ENCODE measurements around the gene RBSN.

The RBSN gene

GRCh38 chr3:15079091-15079490, 19.9 kb downstream of the RBSN start:
- Histone ChIP-seq H3K4me3 (ENCODE audit: control insufficient read depth in 1 of 7, extremely low read depth in 1 of 7, insufficient read depth in 4 of 7, low read depth in 2 of 7, low read length in 6 of 7) (no peak overlapping the region), H3K9me3 (ENCODE audit: control extremely low read depth in 1 of 5, control insufficient read depth in 4 of 5, insufficient read depth in 2 of 5, low read depth in 1 of 5, low read length in 4 of 5) (no peaks in the 10 kb centered on the region), H3K27me3 (replicated peaks in 2 of 5; ENCODE audit: control insufficient read depth in 4 of 5, insufficient read depth in 5 of 5, low read length in 4 of 5) (no peaks in the 10 kb centered on the region), H3K36me3 (ENCODE audit: control insufficient read depth in 4 of 4, insufficient read depth in 4 of 4, low read length in 3 of 4) (peaks cover 45 to 93% (median 72%) of the 10 kb centered on the region in 4 experiments), H3K27ac (ENCODE audit: insufficient read depth in 1 of 2, low read depth in 1 of 2, low read length in 2 of 2, poor library complexity in 1 of 2, severe bottlenecking in 2 of 2) (no peak overlapping the region), H3K4me1 (ENCODE audit: control extremely low read depth in 1 of 4, control insufficient read depth in 4 of 4, insufficient read depth in 4 of 4, low read length in 3 of 4) (no peaks in the 10 kb centered on the region)
- ChIA-PET CTCF (interaction anchor here (0.6 kb wide), 1 partner anchor 10 kb away, joined by 5 read pairs; no protein-coding TSS in a partner anchor), POLR2A (no interaction called here)
- WGBS (ENCODE audit: insufficient coverage), result 100% methylated on average over 2 of the region's 3 CpGs
- no peak for DNase-seq

- ChIA-PET CTCF (interaction anchor here (0.9 to 1.2 kb wide), 2 partner anchors 13 to 93 kb away, joined by 3 read pairs; no protein-coding TSS in a partner anchor), POLR2A (no interaction called here)
Measured at GRCh38 chr3:15074500-15074899, 24.4 kb downstream of the RBSN start.

GRCh38 chr3:15071699-15072098, 27.2 kb downstream of the RBSN start:
- no peaks in the 10 kb centered on the region for H3K9me3 ChIP-seq (ENCODE audit: control extremely low read depth in 1 of 5, control insufficient read depth in 4 of 5, insufficient read depth in 2 of 5, low read depth in 1 of 5, low read length in 4 of 5)
- WGBS (ENCODE audit: insufficient coverage), result 100% methylated on average over 1 of the region's 2 CpGs
- no peak overlapping the region for H3K4me3 ChIP-seq (ENCODE audit: control insufficient read depth in 1 of 7, extremely low read depth in 1 of 7, insufficient read depth in 4 of 7, low read depth in 2 of 7, low read length in 6 of 7)
- H3K27me3 ChIP-seq (replicated peaks in 2 of 5; ENCODE audit: control insufficient read depth in 4 of 5, insufficient read depth in 5 of 5, low read length in 4 of 5), result no peaks in the 10 kb centered on the region
- no peak overlapping the region for H3K27ac ChIP-seq (ENCODE audit: insufficient read depth in 1 of 2, low read depth in 1 of 2, low read length in 2 of 2, poor library complexity in 1 of 2, severe bottlenecking in 2 of 2)
- CTCF ChIA-PET, result interaction anchor here (1.2 to 1.4 kb wide), 2 partner anchors 12 to 134 kb away, joined by 3 read pairs; no protein-coding TSS in a partner anchor
- POLR2A ChIA-PET, result no interaction called here
- no peak for DNase-seq
- no peaks in the 10 kb centered on the region for H3K4me1 ChIP-seq (ENCODE audit: control extremely low read depth in 1 of 4, control insufficient read depth in 4 of 4, insufficient read depth in 4 of 4, low read length in 3 of 4)
- H3K36me3 ChIP-seq (ENCODE audit: control insufficient read depth in 4 of 4, insufficient read depth in 4 of 4, low read length in 3 of 4), result peaks cover 11 to 54% (median 35%) of the 10 kb centered on the region in 4 experiments

More at GRCh38 chr3:15074500-15074899, 24.4 kb downstream of the RBSN start:
- H3K4me3 ChIP-seq (ENCODE audit: control insufficient read depth in 1 of 7, extremely low read depth in 1 of 7, insufficient read depth in 4 of 7, low read depth in 2 of 7, low read length in 6 of 7), result no peak overlapping the region
- no peaks in the 10 kb centered on the region for H3K4me1 ChIP-seq (ENCODE audit: control extremely low read depth in 1 of 4, control insufficient read depth in 4 of 4, insufficient read depth in 4 of 4, low read length in 3 of 4)
- no peak overlapping the region for H3K27ac ChIP-seq (ENCODE audit: insufficient read depth in 1 of 2, low read depth in 1 of 2, low read length in 2 of 2, poor library complexity in 1 of 2, severe bottlenecking in 2 of 2)
- H3K36me3 ChIP-seq (ENCODE audit: control insufficient read depth in 4 of 4, insufficient read depth in 4 of 4, low read length in 3 of 4), result peaks cover 32 to 78% (median 53%) of the 10 kb centered on the region in 4 experiments
- no peaks in the 10 kb centered on the region for H3K9me3 ChIP-seq (ENCODE audit: control extremely low read depth in 1 of 5, control insufficient read depth in 4 of 5, insufficient read depth in 2 of 5, low read depth in 1 of 5, low read length in 4 of 5)
- H3K27me3 ChIP-seq (replicated peaks in 2 of 5; ENCODE audit: control insufficient read depth in 4 of 5, insufficient read depth in 5 of 5, low read length in 4 of 5), result no peaks in the 10 kb centered on the region
- DNase-seq, result no peak
- WGBS (ENCODE audit: insufficient coverage), result 98% methylated on average over 16 of the region's 19 CpGs

GRCh38 chr3:15069441-15069840, 29.5 kb downstream of the RBSN start:
- Histone ChIP-seq H3K27ac (ENCODE audit: insufficient read depth in 1 of 2, low read depth in 1 of 2, low read length in 2 of 2, poor library complexity in 1 of 2, severe bottlenecking in 2 of 2) (no peak overlapping the region), H3K9me3 (ENCODE audit: control extremely low read depth in 1 of 5, control insufficient read depth in 4 of 5, insufficient read depth in 2 of 5, low read depth in 1 of 5, low read length in 4 of 5) (no peaks in the 10 kb centered on the region), H3K36me3 (ENCODE audit: control insufficient read depth in 4 of 4, insufficient read depth in 4 of 4, low read length in 3 of 4) (peaks cover 4 to 32% (median 18%) of the 10 kb centered on the region in 4 experiments), H3K27me3 (replicated peaks in 2 of 5; ENCODE audit: control insufficient read depth in 4 of 5, insufficient read depth in 5 of 5, low read length in 4 of 5) (no peaks in the 10 kb centered on the region), H3K4me1 (ENCODE audit: control extremely low read depth in 1 of 4, control insufficient read depth in 4 of 4, insufficient read depth in 4 of 4, low read length in 3 of 4) (peaks cover 0 to 6% (median 2%) of the 10 kb centered on the region in 4 experiments), H3K4me3 (ENCODE audit: control insufficient read depth in 1 of 7, extremely low read depth in 1 of 7, insufficient read depth in 4 of 7, low read depth in 2 of 7, low read length in 6 of 7) (no peak overlapping the region)
- ChIA-PET CTCF (interaction anchor here (1.0 to 1.3 kb wide), 2 partner anchors 18 to 39 kb away, joined by 3 read pairs; no protein-coding TSS in a partner anchor), POLR2A (no interaction called here)
- DNase-seq, result no peak
- no CpG with 5 or more reads among the region's 1 CpG for WGBS (ENCODE audit: insufficient coverage)

- DNase-seq, result no peak
- H3K27ac ChIP-seq (ENCODE audit: insufficient read depth in 1 of 2, low read depth in 1 of 2, low read length in 2 of 2, poor library complexity in 1 of 2, severe bottlenecking in 2 of 2), result no peak overlapping the region
- POLR2A ChIA-PET, result interaction anchor here (0.6 kb wide), 1 partner anchor 535 kb away, joined by 3 read pairs; the partner anchor contains the start of genes BTD and HACL1
Measured at GRCh38 chr3:15066467-15066866, 32.5 kb downstream of the RBSN start.

GRCh38 chr3:15065550-15066007, 33.4 kb downstream of the RBSN start:
- Histone ChIP-seq H3K9me3 (ENCODE audit: control extremely low read depth in 1 of 5, control insufficient read depth in 4 of 5, insufficient read depth in 2 of 5, low read depth in 1 of 5, low read length in 4 of 5) (no peaks in the 10 kb centered on the region), H3K27me3 (replicated peaks in 2 of 5; ENCODE audit: control insufficient read depth in 4 of 5, insufficient read depth in 5 of 5, low read length in 4 of 5) (no peaks in the 10 kb centered on the region), H3K27ac (ENCODE audit: insufficient read depth in 1 of 2, low read depth in 1 of 2, low read length in 2 of 2, poor library complexity in 1 of 2, severe bottlenecking in 2 of 2) (peak overlapping the region in 1 of 2 experiments; percentile 85), H3K4me1 (ENCODE audit: control extremely low read depth in 1 of 4, control insufficient read depth in 4 of 4, insufficient read depth in 4 of 4, low read length in 3 of 4) (peaks cover 0 to 21% (median 16%) of the 10 kb centered on the region in 4 experiments), H3K36me3 (ENCODE audit: control insufficient read depth in 4 of 4, insufficient read depth in 4 of 4, low read length in 3 of 4) (peaks cover 2 to 8% (median 4%) of the 10 kb centered on the region in 4 experiments), H3K4me3 (ENCODE audit: control insufficient read depth in 1 of 7, extremely low read depth in 1 of 7, insufficient read depth in 4 of 7, low read depth in 2 of 7, low read length in 6 of 7) (peak overlapping the region in 6 of 7 experiments; percentile 81 to 95 (median 86))
- CTCF ChIA-PET, result interaction anchor here (0.9 to 3.1 kb wide), 3 partner anchors 13 to 18 kb away, joined by 3 to 18 read pairs (median 5); no protein-coding TSS in a partner anchor
- WGBS (ENCODE audit: insufficient coverage), result 44% methylated on average over 13 of the region's 16 CpGs
- POLR2A ChIA-PET, result interaction anchor here (1.5 kb wide), 1 partner anchor 10 kb away, joined by 3 read pairs; no protein-coding TSS in a partner anchor
- DNase-seq, result no peak

More at GRCh38 chr3:15066467-15066866, 32.5 kb downstream of the RBSN start:
- Histone ChIP-seq H3K27me3 (replicated peaks in 2 of 5; ENCODE audit: control insufficient read depth in 4 of 5, insufficient read depth in 5 of 5, low read length in 4 of 5) (no peaks in the 10 kb centered on the region), H3K4me1 (ENCODE audit: control extremely low read depth in 1 of 4, control insufficient read depth in 4 of 4, insufficient read depth in 4 of 4, low read length in 3 of 4) (peaks cover 0 to 21% (median 16%) of the 10 kb centered on the region in 4 experiments), H3K36me3 (ENCODE audit: control insufficient read depth in 4 of 4, insufficient read depth in 4 of 4, low read length in 3 of 4) (peaks cover 2 to 12% (median 6%) of the 10 kb centered on the region in 4 experiments), H3K9me3 (ENCODE audit: control extremely low read depth in 1 of 5, control insufficient read depth in 4 of 5, insufficient read depth in 2 of 5, low read depth in 1 of 5, low read length in 4 of 5) (no peaks in the 10 kb centered on the region), H3K4me3 (ENCODE audit: control insufficient read depth in 1 of 7, extremely low read depth in 1 of 7, insufficient read depth in 4 of 7, low read depth in 2 of 7, low read length in 6 of 7) (no peak overlapping the region)
- CTCF ChIA-PET, result interaction anchor here (1.0 kb wide), 1 partner anchor 16 kb away, joined by 3 read pairs; no protein-coding TSS in a partner anchor
- no CpG with 5 or more reads among the region's 3 CpGs for WGBS (ENCODE audit: insufficient coverage)
